T-helper 1 cell treated with Interleukin-12 subunit alpha and Interleukin-12 subunit beta and Interleukin-4 antibody, amounts not matched to agents 30 ng/mL and 1 ng/mL, for 36 hours (primary cell): ENCODE measurements around the gene ARMC7. TPM values are rescaled to one million over a fixed set of nuclear protein-coding genes. Genes with fewer than 3 reads are reported as not detected.

Experiments used
- total RNA-seq: library from RNA; stranded (reverse); gene quantifications from 2 replicates; pipeline ENCODE4 v1.2.3, GENCODE V29; 2022

ARMC7 gene
- total RNA-seq, 1 donor from 2014 or later, result 16.5 TPM

Other genes starting within 250 kb of the ARMC7 start
- gene FDXR, start 237.0 kb upstream of the ARMC7 start, total RNA-seq, result 37.3 and 40.6 TPM in 2 replicates
- not detected in 2 replicates for gene FADS6, start 216.3 kb upstream of the ARMC7 start, total RNA-seq
- not detected in 2 replicates for gene USH1G, start 186.7 kb upstream of the ARMC7 start, total RNA-seq
- not detected in 2 replicates for gene OTOP2, start 185.7 kb upstream of the ARMC7 start, total RNA-seq
- not detected in 2 replicates for gene OTOP3, start 174.1 kb upstream of the ARMC7 start, total RNA-seq
- 0.61 and 1.2 TPM in 2 replicates for gene HID1, start 137.2 kb upstream of the ARMC7 start, total RNA-seq
- 0.20 and 0.24 TPM in 2 replicates for gene CDR2L, start 122.3 kb upstream of the ARMC7 start, total RNA-seq
- gene MRPL58, start 97.3 kb upstream of the ARMC7 start, total RNA-seq, result 43.1 and 43.3 TPM in 2 replicates
- gene ATP5PD, start 63.0 kb upstream of the ARMC7 start, total RNA-seq, result 186 and 190 TPM in 2 replicates
- gene KCTD2, start 62.7 kb upstream of the ARMC7 start, total RNA-seq, result 19.3 and 20.3 TPM in 2 replicates
- 7.6 and 7.8 TPM in 2 replicates for gene SLC16A5, start 22.0 kb upstream of the ARMC7 start, total RNA-seq
- 52.1 and 53.9 TPM in 2 replicates for gene NT5C, start 21.8 kb downstream of the ARMC7 start, total RNA-seq
- 236 and 281 TPM in 2 replicates for gene JPT1, start 44.5 kb downstream of the ARMC7 start, total RNA-seq
- 493 and 503 TPM in 2 replicates for gene SUMO2, start 73.0 kb downstream of the ARMC7 start, total RNA-seq
- gene NUP85, start 95.7 kb downstream of the ARMC7 start, total RNA-seq, result 97.3 and 99.6 TPM in 2 replicates
- 80.3 and 88.6 TPM in 2 replicates for gene GGA3, start 151.6 kb downstream of the ARMC7 start, total RNA-seq
- gene MRPS7, start 151.9 kb downstream of the ARMC7 start, total RNA-seq, result 66.3 and 73.3 TPM in 2 replicates
- 36.3 and 39.2 TPM in 2 replicates for gene MIF4GD, start 161.3 kb downstream of the ARMC7 start, total RNA-seq
- 48.4 and 52.7 TPM in 2 replicates for gene SLC25A19, start 179.5 kb downstream of the ARMC7 start, total RNA-seq